ENCODE results near the gene RGS7. TPM values are rescaled to one million over a fixed set of nuclear protein-coding genes. Genes with fewer than 3 reads are reported as not detected.

The RGS7 gene
- total RNA-seq, 1 donor from 2014 or later = not detected

GRCh38 chr1:240772131-240772530 lies 584.9 kb downstream of the RGS7 start:
- no peak overlapping the region for H3K4me3 ChIP-seq
- no peaks in the 10 kb centered on the region for H3K27me3 ChIP-seq
- TF ChIP-seq POLR2A (IDR thresholded peaks at IDR 0.05) = no peak
- no peaks in the 10 kb centered on the region for H3K4me1 ChIP-seq
- H3K27ac ChIP-seq = no peak overlapping the region
- no peaks in the 10 kb centered on the region for H3K36me3 ChIP-seq
- intact Hi-C loops (cut with DNase I) = no loop called here
- no peaks in the 10 kb centered on the region for H3K9me3 ChIP-seq
- DNase-seq (ENCODE audit: extremely low spot score in 2 of 2) = no peak

GRCh38 chr1:240771450-240771849 lies 585.6 kb downstream of the RGS7 start:
- no peaks in the 10 kb centered on the region for H3K9me3 ChIP-seq
- TF ChIP-seq POLR2AphosphoS5 (IDR thresholded peaks at IDR 0.05; ENCODE audit: insufficient read depth in 1 of 2, low read depth in 1 of 2) = no peak
- no peak for TF ChIP-seq CTCF (IDR thresholded peaks at IDR 0.05)
- no peak for TF ChIP-seq POLR2A (IDR thresholded peaks at IDR 0.05)
- no peak for DNase-seq (ENCODE audit: extremely low spot score in 2 of 2)
- H3K27me3 ChIP-seq = no peaks in the 10 kb centered on the region
- no peak overlapping the region for H3K4me3 ChIP-seq
- intact Hi-C loops (cut with DNase I) = no loop called here
- no peak overlapping the region for H3K27ac ChIP-seq
- H3K4me1 ChIP-seq = no peaks in the 10 kb centered on the region
- no peaks in the 10 kb centered on the region for H3K36me3 ChIP-seq

GRCh38 chr1:240768979-240769378 lies 588.0 kb downstream of the RGS7 start:
- DNase-seq (ENCODE audit: extremely low spot score in 2 of 2) = no peak
- intact Hi-C loops (cut with DNase I) = no loop called here
- no peak overlapping the region for H3K4me3 ChIP-seq
- H3K4me1 ChIP-seq = no peaks in the 10 kb centered on the region
- no peaks in the 10 kb centered on the region for H3K9me3 ChIP-seq
- no peaks in the 10 kb centered on the region for H3K27me3 ChIP-seq
- TF ChIP-seq POLR2A (IDR thresholded peaks at IDR 0.05) (no peak), CTCF (IDR thresholded peaks at IDR 0.05) (no peak), POLR2AphosphoS5 (IDR thresholded peaks at IDR 0.05; ENCODE audit: insufficient read depth in 1 of 2, low read depth in 1 of 2) (no peak)
- H3K27ac ChIP-seq = no peak overlapping the region
- H3K36me3 ChIP-seq = no peaks in the 10 kb centered on the region

GRCh38 chr1:240766831-240767230 lies 590.2 kb downstream of the RGS7 start:
- intact Hi-C loops (cut with DNase I) = no loop called here
- no peak for TF ChIP-seq POLR2AphosphoS5 (IDR thresholded peaks at IDR 0.05; ENCODE audit: insufficient read depth in 1 of 2, low read depth in 1 of 2)
- no peak for TF ChIP-seq POLR2A (IDR thresholded peaks at IDR 0.05)
- no peak for TF ChIP-seq CTCF (IDR thresholded peaks at IDR 0.05)
- Histone ChIP-seq H3K4me3 (no peak overlapping the region), H3K9me3 (no peaks in the 10 kb centered on the region), H3K4me1 (no peaks in the 10 kb centered on the region), H3K27ac (no peak overlapping the region), H3K27me3 (no peaks in the 10 kb centered on the region), H3K36me3 (no peaks in the 10 kb centered on the region)
- DNase-seq (ENCODE audit: extremely low spot score in 2 of 2) = no peak

- no peaks in the 10 kb centered on the region for H3K27me3 ChIP-seq
- no peak overlapping the region for H3K4me3 ChIP-seq
- DNase-seq (ENCODE audit: extremely low spot score in 2 of 2) = no peak
- H3K27ac ChIP-seq = no peak overlapping the region
- intact Hi-C loops (cut with DNase I) = no loop called here
- H3K36me3 ChIP-seq = no peaks in the 10 kb centered on the region
- no peaks in the 10 kb centered on the region for H3K9me3 ChIP-seq
- TF ChIP-seq POLR2A (IDR thresholded peaks at IDR 0.05) = no peak
- TF ChIP-seq CTCF (IDR thresholded peaks at IDR 0.05) = no peak
- TF ChIP-seq POLR2AphosphoS5 (IDR thresholded peaks at IDR 0.05; ENCODE audit: insufficient read depth in 1 of 2, low read depth in 1 of 2) = no peak
- no peaks in the 10 kb centered on the region for H3K4me1 ChIP-seq
Measured at GRCh38 chr1:240765732-240766363, 591.2 kb downstream of the RGS7 start.

Measured in vagina (tissue), 2 donors.